Gastroesophageal sphincter (tissue), 3 donors: ENCODE results near the gene SEMA3F.

Experiments used
- CTCF ChIP-seq, 4 experiments: fragments of 200-600 bp in 2 of 4; fragments of 450-650 bp in 2 of 4; sonication (generic) in 1 of 4; IDR thresholded peaks; one replicate each; pipeline ENCODE4 v1.5.1; 2017 to 2019; ENCODE audit warnings: antibody characterized with exemption in 4 of 4, mild to moderate bottlenecking in 2 of 4, moderate library complexity in 2 of 4
- POLR2AphosphoS5 ChIP-seq: sonication (generic); formaldehyde crosslinking; IDR thresholded peaks from one replicate; pipeline ENCODE4 v1.6.1; 2017; ENCODE audit warnings: antibody characterized with exemption

- no peak for TF ChIP-seq CTCF (IDR thresholded peaks at IDR 0.05)
- no peak for TF ChIP-seq POLR2AphosphoS5
Observed at GRCh38 chr3:50232303-50232702, 77.2 kb downstream of the SEMA3F start.
